Neural progenitor cell (in vitro differentiated cells): ENCODE results near the gene PLCG2.

Experiments used
- EZH2 ChIP-seq: fragments of 200-600 bp; sonication (generic); IDR thresholded peaks from 2 replicates; pipeline ENCODE4 v1.6.1; 2017; ENCODE audit warnings: antibody characterized with exemption, mild to moderate bottlenecking, moderate library complexity
- TF ChIP-seq, protein P1 (sequence below): fragments of 200-600 bp; sonication (generic); IDR thresholded peaks from 2 replicates; pipeline ENCODE4 v1.5.1; 2017; ENCODE audit warnings: antibody characterized with exemption, mild to moderate bottlenecking

DNA sequence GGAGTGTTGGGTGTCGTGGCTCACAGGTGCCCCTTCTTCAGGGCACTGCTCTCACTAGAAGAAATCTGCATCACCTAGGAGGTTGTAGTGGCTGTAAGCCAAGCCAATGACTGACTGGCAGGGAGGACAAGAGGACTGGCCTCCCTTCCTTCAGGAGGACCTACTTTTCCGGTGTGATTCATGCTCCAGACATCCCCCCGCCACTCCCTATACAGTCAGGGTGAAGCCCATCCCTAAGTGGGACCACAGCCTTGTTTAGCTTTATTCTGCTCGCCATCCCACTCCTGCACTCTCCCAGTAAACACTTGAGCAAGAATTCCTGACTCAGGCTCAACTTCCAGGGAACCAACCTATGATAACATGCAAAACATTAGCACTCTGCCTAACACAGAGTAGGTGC is 67.0 kb downstream of the PLCG2 start:
- TF ChIP-seq, protein P1, sequence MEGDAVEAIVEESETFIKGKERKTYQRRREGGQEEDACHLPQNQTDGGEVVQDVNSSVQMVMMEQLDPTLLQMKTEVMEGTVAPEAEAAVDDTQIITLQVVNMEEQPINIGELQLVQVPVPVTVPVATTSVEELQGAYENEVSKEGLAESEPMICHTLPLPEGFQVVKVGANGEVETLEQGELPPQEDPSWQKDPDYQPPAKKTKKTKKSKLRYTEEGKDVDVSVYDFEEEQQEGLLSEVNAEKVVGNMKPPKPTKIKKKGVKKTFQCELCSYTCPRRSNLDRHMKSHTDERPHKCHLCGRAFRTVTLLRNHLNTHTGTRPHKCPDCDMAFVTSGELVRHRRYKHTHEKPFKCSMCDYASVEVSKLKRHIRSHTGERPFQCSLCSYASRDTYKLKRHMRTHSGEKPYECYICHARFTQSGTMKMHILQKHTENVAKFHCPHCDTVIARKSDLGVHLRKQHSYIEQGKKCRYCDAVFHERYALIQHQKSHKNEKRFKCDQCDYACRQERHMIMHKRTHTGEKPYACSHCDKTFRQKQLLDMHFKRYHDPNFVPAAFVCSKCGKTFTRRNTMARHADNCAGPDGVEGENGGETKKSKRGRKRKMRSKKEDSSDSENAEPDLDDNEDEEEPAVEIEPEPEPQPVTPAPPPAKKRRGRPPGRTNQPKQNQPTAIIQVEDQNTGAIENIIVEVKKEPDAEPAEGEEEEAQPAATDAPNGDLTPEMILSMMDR, result no peak
- TF ChIP-seq EZH2, result no peak
